Natural killer cell treated with Interleukin-12 subunit alpha and Interleukin-12 subunit beta and Interleukin-15 and Interleukin-18, amount 100 ng/mL, for 72 hours (primary cell): ENCODE results near the gene RIN2. TPM values are rescaled to one million over a fixed set of nuclear protein-coding genes. Genes with fewer than 3 reads are reported as not detected.

Experiments
- ATAC-seq, 2 donors: fragments of 150-1000 bp; cut with Tn5 transposase in 1 of 2; sonication (Bioruptor Pico), chemical (Tn5 transposase) in 1 of 2; 2 replicates each; pipeline ENCODE4 v1.10.0; 2021
- DNase-seq: peaks from one replicate; pipeline ENCODE4 v3.0.0; 2022; ENCODE audit warnings: low spot score
- H3K27ac Mint-ChIP-seq, 2 donors: 1 replicate in 1 of 2; 2 replicates in 1 of 2; pipeline ENCODE4 v1.8.0; 2022; ENCODE audit warnings: mixed read lengths in 2 of 2, mild to moderate bottlenecking in 1 of 2, moderate library complexity in 1 of 2
- H3K27me3 Mint-ChIP-seq, 2 donors: 1 replicate in 1 of 2; 2 replicates in 1 of 2; pipeline ENCODE4 v1.8.0; 2022; ENCODE audit warnings: mixed read lengths in 2 of 2
- H3K36me3 Mint-ChIP-seq: one replicate; pipeline ENCODE4 v1.8.0; 2022; ENCODE audit warnings: mixed read lengths
- H3K4me1 Mint-ChIP-seq, 2 donors: 1 replicate in 1 of 2; 2 replicates in 1 of 2; pipeline ENCODE4 v1.8.0; 2022; ENCODE audit warnings: low read depth in 2 of 2, mixed read lengths in 2 of 2, mild to moderate bottlenecking in 1 of 2
- H3K4me3 Mint-ChIP-seq: one replicate; pipeline ENCODE4 v1.8.0; 2022; ENCODE audit warnings: mixed read lengths
- H3K9me3 Mint-ChIP-seq: 2 replicates; pipeline ENCODE4 v1.8.0; 2022; ENCODE audit warnings: mixed read lengths
- total RNA-seq, 2 donors: library from RNA; stranded (reverse); gene quantifications; one replicate each; pipeline ENCODE4 v1.2.3, GENCODE V29; 2022

The RIN2 gene
- total RNA-seq, 2 donors from 2014 or later = not detected

GRCh38 chr20:19778404-19778803, 20.3 kb downstream of the RIN2 start:
- no peaks in the 10 kb centered on the region for H3K4me1 Mint-ChIP-seq
- H3K9me3 Mint-ChIP-seq = no peaks in the 10 kb centered on the region
- H3K4me3 Mint-ChIP-seq = no peak overlapping the region
- DNase-seq (no peak), ATAC-seq (no peak)
- H3K27me3 Mint-ChIP-seq = peaks cover 7 to 8% of the 10 kb centered on the region in 2 donors
- H3K27ac Mint-ChIP-seq = no peak overlapping the region
- H3K36me3 Mint-ChIP-seq = no peaks in the 10 kb centered on the region

- Mint-ChIP-seq H3K27me3 (peaks cover 7 to 15% of the 10 kb centered on the region in 2 donors), H3K4me1 (no peaks in the 10 kb centered on the region), H3K36me3 (no peaks in the 10 kb centered on the region), H3K9me3 (no peaks in the 10 kb centered on the region), H3K4me3 (no peak overlapping the region), H3K27ac (no peak overlapping the region)
- ATAC-seq = no peak
- DNase-seq = no peak
Measured at GRCh38 chr20:19779634-19780033, 21.6 kb downstream of the RIN2 start.

- ATAC-seq (no peak), DNase-seq (no peak)
- Mint-ChIP-seq H3K27ac (no peak overlapping the region), H3K9me3 (no peaks in the 10 kb centered on the region), H3K4me1 (no peaks in the 10 kb centered on the region), H3K4me3 (no peak overlapping the region), H3K27me3 (peaks cover 12 to 21% of the 10 kb centered on the region in 2 donors), H3K36me3 (no peaks in the 10 kb centered on the region)
Measured at GRCh38 chr20:19780261-19780660, 22.2 kb downstream of the RIN2 start.

GRCh38 chr20:19781235-19781634, 23.2 kb downstream of the RIN2 start:
- ATAC-seq = no peak
- Mint-ChIP-seq H3K27ac (no peak overlapping the region), H3K4me1 (no peaks in the 10 kb centered on the region), H3K4me3 (no peak overlapping the region), H3K36me3 (no peaks in the 10 kb centered on the region), H3K9me3 (no peaks in the 10 kb centered on the region), H3K27me3 (peaks cover 16 to 23% of the 10 kb centered on the region in 2 donors)
- no peak for DNase-seq

GRCh38 chr20:19782669-19783068, 24.6 kb downstream of the RIN2 start:
- Mint-ChIP-seq H3K27me3 (peaks cover 13 to 16% of the 10 kb centered on the region in 2 donors), H3K36me3 (no peaks in the 10 kb centered on the region), H3K4me3 (no peak overlapping the region), H3K4me1 (no peaks in the 10 kb centered on the region), H3K9me3 (no peaks in the 10 kb centered on the region), H3K27ac (no peak overlapping the region)
- no peak for ATAC-seq
- DNase-seq = no peak

GRCh38 chr20:19783966-19784401, 25.9 kb downstream of the RIN2 start:
- H3K27ac Mint-ChIP-seq = no peak overlapping the region
- DNase-seq (no peak), ATAC-seq (no peak)
- no peaks in the 10 kb centered on the region for H3K4me1 Mint-ChIP-seq
- H3K4me3 Mint-ChIP-seq = no peak overlapping the region
- peaks cover 16 to 21% of the 10 kb centered on the region in 2 donors for H3K27me3 Mint-ChIP-seq
- no peaks in the 10 kb centered on the region for H3K36me3 Mint-ChIP-seq
- H3K9me3 Mint-ChIP-seq = no peaks in the 10 kb centered on the region

- Mint-ChIP-seq H3K36me3 (no peaks in the 10 kb centered on the region), H3K27me3 (peaks cover 16 to 25% of the 10 kb centered on the region in 2 donors), H3K27ac (no peak overlapping the region), H3K4me1 (no peaks in the 10 kb centered on the region), H3K4me3 (no peak overlapping the region), H3K9me3 (no peaks in the 10 kb centered on the region)
- ATAC-seq = no peak
- no peak for DNase-seq
Measured at GRCh38 chr20:19784511-19785172, 26.6 kb downstream of the RIN2 start.

GRCh38 chr20:19785173-19785982, 27.3 kb downstream of the RIN2 start:
- Mint-ChIP-seq H3K4me1 (no peaks in the 10 kb centered on the region), H3K36me3 (no peaks in the 10 kb centered on the region), H3K9me3 (no peaks in the 10 kb centered on the region), H3K27ac (no peak overlapping the region), H3K4me3 (no peak overlapping the region), H3K27me3 (peaks cover 19 to 29% of the 10 kb centered on the region in 2 donors)
- DNase-seq = no peak
- no peak for ATAC-seq

GRCh38 chr20:19785983-19786285, 27.9 kb downstream of the RIN2 start:
- H3K4me3 Mint-ChIP-seq = no peak overlapping the region
- peaks cover 23 to 29% of the 10 kb centered on the region in 2 donors for H3K27me3 Mint-ChIP-seq
- H3K27ac Mint-ChIP-seq = no peak overlapping the region
- no peaks in the 10 kb centered on the region for H3K9me3 Mint-ChIP-seq
- ATAC-seq = no peak
- H3K36me3 Mint-ChIP-seq = no peaks in the 10 kb centered on the region
- DNase-seq = no peak
- H3K4me1 Mint-ChIP-seq = no peaks in the 10 kb centered on the region

GRCh38 chr20:19786311-19786710, 28.3 kb downstream of the RIN2 start:
- H3K27me3 Mint-ChIP-seq = peaks cover 24 to 29% of the 10 kb centered on the region in 2 donors
- DNase-seq = no peak

GRCh38 chr20:19787366-19787765, 29.3 kb downstream of the RIN2 start:
- H3K4me3 Mint-ChIP-seq = no peak overlapping the region
- H3K36me3 Mint-ChIP-seq = no peaks in the 10 kb centered on the region
- ATAC-seq (no peak), DNase-seq (no peak)
- H3K9me3 Mint-ChIP-seq = no peaks in the 10 kb centered on the region
- no peak overlapping the region for H3K27ac Mint-ChIP-seq
- H3K27me3 Mint-ChIP-seq = peaks cover 27 to 34% of the 10 kb centered on the region in 2 donors
- no peaks in the 10 kb centered on the region for H3K4me1 Mint-ChIP-seq

More at GRCh38 chr20:19786311-19786710, 28.3 kb downstream of the RIN2 start:
- H3K27ac Mint-ChIP-seq = no peak overlapping the region
- H3K4me1 Mint-ChIP-seq = no peaks in the 10 kb centered on the region
- ATAC-seq = no peak
- no peak overlapping the region for H3K4me3 Mint-ChIP-seq
- no peaks in the 10 kb centered on the region for H3K9me3 Mint-ChIP-seq
- H3K36me3 Mint-ChIP-seq = no peaks in the 10 kb centered on the region

GRCh38 chr20:19789009-19789408, 31.0 kb downstream of the RIN2 start:
- Mint-ChIP-seq H3K27me3 (peaks cover 32 to 36% of the 10 kb centered on the region in 2 donors), H3K4me3 (no peak overlapping the region), H3K36me3 (no peaks in the 10 kb centered on the region), H3K9me3 (no peaks in the 10 kb centered on the region), H3K27ac (no peak overlapping the region), H3K4me1 (no peaks in the 10 kb centered on the region)
- DNase-seq (no peak), ATAC-seq (no peak)

GRCh38 chr20:19789446-19789845, 31.4 kb downstream of the RIN2 start:
- Mint-ChIP-seq H3K4me3 (no peak overlapping the region), H3K27me3 (peaks cover 28 to 32% of the 10 kb centered on the region in 2 donors), H3K36me3 (no peaks in the 10 kb centered on the region), H3K9me3 (no peaks in the 10 kb centered on the region), H3K4me1 (no peaks in the 10 kb centered on the region), H3K27ac (no peak overlapping the region)
- ATAC-seq (no peak), DNase-seq (no peak)

GRCh38 chr20:19791887-19792286, 33.8 kb downstream of the RIN2 start:
- H3K36me3 Mint-ChIP-seq = no peaks in the 10 kb centered on the region
- no peak overlapping the region for H3K27ac Mint-ChIP-seq
- no peak for ATAC-seq
- no peak for DNase-seq
- peaks cover 20 to 22% of the 10 kb centered on the region in 2 donors for H3K27me3 Mint-ChIP-seq
- no peaks in the 10 kb centered on the region for H3K9me3 Mint-ChIP-seq
- H3K4me3 Mint-ChIP-seq = no peak overlapping the region
- H3K4me1 Mint-ChIP-seq = no peaks in the 10 kb centered on the region
